ENCODE measurements around the gene MEGF9. TPM values are rescaled to one million over a fixed set of nuclear protein-coding genes. Genes with fewer than 3 reads are reported as not detected.

MEGF9 gene
- total and polyA plus RNA-seq, 2 donors (not counting 1 experiment from before 2014, with no cell fraction given), result 3.5 to 11.3 TPM

GRCh38 chr9:120636194-120636957 lies 77.9 kb downstream of the MEGF9 start:
- Histone ChIP-seq H3K9ac (ENCODE audit: low read length) (no peak overlapping the region), H4K20me1 (ENCODE audit: control insufficient read depth, insufficient read depth, low read length, poor library complexity, severe bottlenecking) (no peaks in the 10 kb centered on the region), H3K27ac (ENCODE audit: low read length in 2 of 2) (no peak overlapping the region), H3K36me3 (replicated peaks in 1 of 2; ENCODE audit: control extremely low read depth in 1 of 2, control insufficient read depth in 1 of 2, extremely low read depth in 1 of 2, insufficient read depth in 2 of 2, low read length in 1 of 2) (no peaks in the 10 kb centered on the region), H2AFZ (ENCODE audit: insufficient read depth, low read depth, low read length, poor library complexity, severe bottlenecking) (no peak overlapping the region), H3K4me2 (replicated peaks; ENCODE audit: low read depth, low read length, poor library complexity, severe bottlenecking) (no peak overlapping the region), H3K4me1 (ENCODE audit: control insufficient read depth in 2 of 2, insufficient read depth in 2 of 2, low read length in 2 of 2) (no peaks in the 10 kb centered on the region), H3K9me3 (ENCODE audit: control extremely low read depth in 1 of 3, control insufficient read depth in 2 of 3, insufficient read depth in 1 of 3, low read length in 2 of 3) (peaks cover 1 to 16% (median 8%) of the 10 kb centered on the region in 3 donors), H3K4me3 (ENCODE audit: control extremely low read depth in 1 of 5, extremely low read depth in 1 of 5, insufficient read depth in 1 of 5, low read depth in 2 of 5, low read length in 4 of 5) (no peak overlapping the region), H3K27me3 (replicated peaks in 1 of 4; ENCODE audit: control extremely low read depth in 1 of 4, control insufficient read depth in 3 of 4, insufficient read depth in 4 of 4, low read length in 3 of 4) (no peaks in the 10 kb centered on the region), H3K79me2 (ENCODE audit: control insufficient read depth, insufficient read depth, low read length) (no peaks in the 10 kb centered on the region)
- Mint-ChIP-seq H3K4me1 (no peaks in the 10 kb centered on the region), H3K4me3 (no peak overlapping the region), H3K9me3 (ENCODE audit: insufficient read depth) (no peaks in the 10 kb centered on the region), H3K27me3 (no peaks in the 10 kb centered on the region), H3K27ac (no peak overlapping the region)
- TF ChIP-seq, protein P1, sequence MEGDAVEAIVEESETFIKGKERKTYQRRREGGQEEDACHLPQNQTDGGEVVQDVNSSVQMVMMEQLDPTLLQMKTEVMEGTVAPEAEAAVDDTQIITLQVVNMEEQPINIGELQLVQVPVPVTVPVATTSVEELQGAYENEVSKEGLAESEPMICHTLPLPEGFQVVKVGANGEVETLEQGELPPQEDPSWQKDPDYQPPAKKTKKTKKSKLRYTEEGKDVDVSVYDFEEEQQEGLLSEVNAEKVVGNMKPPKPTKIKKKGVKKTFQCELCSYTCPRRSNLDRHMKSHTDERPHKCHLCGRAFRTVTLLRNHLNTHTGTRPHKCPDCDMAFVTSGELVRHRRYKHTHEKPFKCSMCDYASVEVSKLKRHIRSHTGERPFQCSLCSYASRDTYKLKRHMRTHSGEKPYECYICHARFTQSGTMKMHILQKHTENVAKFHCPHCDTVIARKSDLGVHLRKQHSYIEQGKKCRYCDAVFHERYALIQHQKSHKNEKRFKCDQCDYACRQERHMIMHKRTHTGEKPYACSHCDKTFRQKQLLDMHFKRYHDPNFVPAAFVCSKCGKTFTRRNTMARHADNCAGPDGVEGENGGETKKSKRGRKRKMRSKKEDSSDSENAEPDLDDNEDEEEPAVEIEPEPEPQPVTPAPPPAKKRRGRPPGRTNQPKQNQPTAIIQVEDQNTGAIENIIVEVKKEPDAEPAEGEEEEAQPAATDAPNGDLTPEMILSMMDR (IDR thresholded peaks at IDR 0.05), result no peak
- TF ChIP-seq EZH2 (IDR thresholded peaks at IDR 0.05; ENCODE audit: borderline replicate concordance, insufficient read depth, low read depth, low read length, poor library complexity, severe bottlenecking), result no peak
- WGBS (ENCODE audit: insufficient coverage), result 98% methylated on average over 18 of the region's 25 CpGs
- POLR2A ChIA-PET, result no interaction called here
- intact Hi-C loops (cut with micrococcal nuclease), result no loop called here
- DNase-seq (no peak), ATAC-seq (ENCODE audit: low read depth) (no peak)
- CTCF ChIA-PET, result no interaction called here

- intact Hi-C loops (cut with micrococcal nuclease), result no loop called here
- no peaks in the 10 kb centered on the region for H3K9me3 Mint-ChIP-seq (ENCODE audit: insufficient read depth)
- no peak overlapping the region for H3K9ac ChIP-seq (ENCODE audit: low read length)
- CTCF ChIA-PET, result no interaction called here
- H3K9me3 ChIP-seq (ENCODE audit: control extremely low read depth in 1 of 3, control insufficient read depth in 2 of 3, insufficient read depth in 1 of 3, low read length in 2 of 3), result peaks cover 1 to 16% (median 8%) of the 10 kb centered on the region in 3 donors
- no peak overlapping the region for H3K27ac Mint-ChIP-seq
- H3K4me2 ChIP-seq (replicated peaks; ENCODE audit: low read depth, low read length, poor library complexity, severe bottlenecking), result no peak overlapping the region
- no peaks in the 10 kb centered on the region for H3K36me3 ChIP-seq (replicated peaks in 1 of 2; ENCODE audit: control extremely low read depth in 1 of 2, control insufficient read depth in 1 of 2, extremely low read depth in 1 of 2, insufficient read depth in 2 of 2, low read length in 1 of 2)
- H3K79me2 ChIP-seq (ENCODE audit: control insufficient read depth, insufficient read depth, low read length), result no peaks in the 10 kb centered on the region
- H3K27me3 ChIP-seq (replicated peaks in 1 of 4; ENCODE audit: control extremely low read depth in 1 of 4, control insufficient read depth in 3 of 4, insufficient read depth in 4 of 4, low read length in 3 of 4), result no peaks in the 10 kb centered on the region
- no CpG with 5 or more reads among the region's 1 CpG for WGBS (ENCODE audit: insufficient coverage)
- H2AFZ ChIP-seq (ENCODE audit: insufficient read depth, low read depth, low read length, poor library complexity, severe bottlenecking), result no peak overlapping the region
- no peak for DNase-seq
- H3K4me1 Mint-ChIP-seq, result no peaks in the 10 kb centered on the region
- no peak for ATAC-seq (ENCODE audit: low read depth)
- POLR2A ChIA-PET, result no interaction called here
- TF ChIP-seq, protein P1 (IDR thresholded peaks at IDR 0.05), result no peak
- no peak for TF ChIP-seq EZH2 (IDR thresholded peaks at IDR 0.05; ENCODE audit: borderline replicate concordance, insufficient read depth, low read depth, low read length, poor library complexity, severe bottlenecking)
- H3K27ac ChIP-seq (ENCODE audit: low read length in 2 of 2), result no peak overlapping the region
- no peaks in the 10 kb centered on the region for H3K27me3 Mint-ChIP-seq
- H3K4me1 ChIP-seq (ENCODE audit: control insufficient read depth in 2 of 2, insufficient read depth in 2 of 2, low read length in 2 of 2), result no peaks in the 10 kb centered on the region
- H3K4me3 Mint-ChIP-seq, result no peak overlapping the region
- no peaks in the 10 kb centered on the region for H4K20me1 ChIP-seq (ENCODE audit: control insufficient read depth, insufficient read depth, low read length, poor library complexity, severe bottlenecking)
- H3K4me3 ChIP-seq (ENCODE audit: control extremely low read depth in 1 of 5, extremely low read depth in 1 of 5, insufficient read depth in 1 of 5, low read depth in 2 of 5, low read length in 4 of 5), result no peak overlapping the region
Measured at GRCh38 chr9:120635011-120635410, 79.3 kb downstream of the MEGF9 start.
